Upper lobe of left lung (tissue), 6 donors: ENCODE data around the gene GPR137. TPM values are rescaled to one million over a fixed set of nuclear protein-coding genes. Genes with fewer than 3 reads are reported as not detected.
A peak's percentile ranks its signal among the peaks of the same experiment; 100 is the strongest.
"Not testable (repeated sequence)": the region's sequence is repeated elsewhere in the genome, so short reads cannot be mapped to it uniquely, and the experiment has no call there.

Experiments
- ATAC-seq, 2 donors: fragments of 200-7000 bp; cut with Tn5 transposase; one replicate each; pipeline ENCODE4 v1.9.1; 2022; ENCODE audit warnings: mild to moderate bottlenecking in 2 of 2, moderate library complexity in 2 of 2; ENCODE audit not compliant: low FRiP score in 2 of 2
- DNase-seq, 2 donors: peaks; one replicate each; pipeline ENCODE4 v3.0.0-alpha.2; 2019 to 2020
- H3K27ac ChIP-seq, 4 donors: fragments of 200-600 bp; sonication (generic); one replicate each; pipeline ENCODE4 v1.5.1; 2016 to 2019
- H3K27me3 ChIP-seq, 4 donors: fragments of 200-600 bp; sonication (generic); one replicate each; pipeline ENCODE4 v1.5.1; 2017 to 2019
- H3K36me3 ChIP-seq, 4 donors: fragments of 200-600 bp; sonication (generic); one replicate each; pipeline ENCODE4 v1.5.1; 2016 to 2019
- H3K4me1 ChIP-seq, 4 donors: fragments of 200-600 bp; sonication (generic); one replicate each; pipeline ENCODE4 v1.5.1; 2018 to 2019
- H3K4me3 ChIP-seq, 4 donors: fragments of 200-600 bp; sonication (generic); one replicate each; pipeline ENCODE4 v1.5.1; 2017 to 2019; ENCODE audit warnings: mild to moderate bottlenecking in 2 of 4, moderate library complexity in 1 of 4
- H3K9me3 ChIP-seq, 4 donors: fragments of 200-600 bp; sonication (generic); one replicate each; pipeline ENCODE4 v1.5.1; 2018 to 2019
- CTCF ChIP-seq, 6 experiments: fragments of 450-650 bp in 4 of 6; fragments of 200-600 bp in 2 of 6; sonication (generic) in 2 of 6; IDR thresholded peaks; one replicate each; pipeline ENCODE4 v1.5.1; 2016 to 2019; ENCODE audit warnings: antibody characterized with exemption in 6 of 6
- EP300 ChIP-seq, 4 donors: sonication (generic); formaldehyde crosslinking; IDR thresholded peaks; one replicate each; pipeline ENCODE4 v1.5.1; 2017; ENCODE audit warnings: antibody characterized with exemption in 4 of 4, control low read depth in 2 of 4
- POLR2A ChIP-seq, 4 donors: fragments of 450-650 bp; IDR thresholded peaks; one replicate each; pipeline ENCODE4 v1.5.1; 2016 to 2017; ENCODE audit warnings: antibody characterized with exemption in 4 of 4, mild to moderate bottlenecking in 2 of 4
- POLR2AphosphoS5 ChIP-seq, 2 donors: sonication (generic); formaldehyde crosslinking; IDR thresholded peaks; one replicate each; pipeline ENCODE4 v1.5.1; 2017; ENCODE audit warnings: antibody characterized with exemption in 2 of 2
- WGBS, 2 donors: methylation state at CpG; one replicate each; pipeline ENCODE4 v1.1.5; 2017 to 2018; 5-methylcytosine and 5-hydroxymethylcytosine counted together
- total RNA-seq, 6 donors: library from RNA; depleted of rRNA in 4 of 6; stranded (reverse); fragments of >200 nt in 4 of 6; gene quantifications; one replicate each; pipeline versions ENCODE4 v1.1.0 to v1.2.1, GENCODE V29; 2016 to 2021
- donor health status: DM: no; HTN: no; CAD: no; lungs with moderate emphysema.
- donor health status: DM: no; HTN: yes; CAD: no; lungs with severe emphysema.

The GPR137 gene
- total RNA-seq, 6 donors from 2014 or later = 7.3 to 48.1 (median 27.0) TPM

GRCh38 chr11:64314146-64314804 lies 28.6 kb downstream of the GPR137 start:
- peak overlapping the region; percentile 22 to 74 (median 52) for H3K27ac ChIP-seq
- no peak for ATAC-seq
- no peak for DNase-seq
- no peaks in the 10 kb centered on the region for H3K27me3 ChIP-seq
- peaks cover 12 to 25% (median 16%) of the 10 kb centered on the region in 4 donors for H3K4me1 ChIP-seq
- WGBS, 2 donors = 83 to 84% methylated on average over 4 to 19 of the region's 19 CpGs
- TF ChIP-seq CTCF (IDR thresholded peaks at IDR 0.05) = no peak
- TF ChIP-seq POLR2A (IDR thresholded peaks at IDR 0.05) = no peak
- no peak for TF ChIP-seq POLR2AphosphoS5 (IDR thresholded peaks at IDR 0.05)
- no peak for TF ChIP-seq EP300 (IDR thresholded peaks at IDR 0.05)
- H3K9me3 ChIP-seq = no peaks in the 10 kb centered on the region
- H3K36me3 ChIP-seq = peaks cover 7 to 40% (median 23%) of the 10 kb centered on the region in 4 donors
- peak overlapping the region in 1 of 4 donors; percentile 2 for H3K4me3 ChIP-seq

GRCh38 chr11:64314805-64315561 lies 29.3 kb downstream of the GPR137 start:
- WGBS, 2 donors = 96 to 98% methylated on average over 13 to 24 of the region's 24 CpGs
- DNase-seq = peak in 1 of 2 donors; percentile 78
- peaks cover 18 to 31% (median 22%) of the 10 kb centered on the region in 4 donors for H3K4me1 ChIP-seq
- no peaks in the 10 kb centered on the region for H3K27me3 ChIP-seq
- H3K4me3 ChIP-seq = no peak overlapping the region
- no peak for ATAC-seq
- peaks cover 7 to 40% (median 23%) of the 10 kb centered on the region in 4 donors for H3K36me3 ChIP-seq
- no peaks in the 10 kb centered on the region for H3K9me3 ChIP-seq
- TF ChIP-seq POLR2AphosphoS5 (IDR thresholded peaks at IDR 0.05) = no peak
- no peak for TF ChIP-seq EP300 (IDR thresholded peaks at IDR 0.05)
- no peak for TF ChIP-seq POLR2A (IDR thresholded peaks at IDR 0.05)
- TF ChIP-seq CTCF (IDR thresholded peaks at IDR 0.05) = no peak
- peak overlapping the region in 1 of 4 donors; percentile 56 for H3K27ac ChIP-seq

GRCh38 chr11:64315667-64316526 lies 30.2 kb downstream of the GPR137 start:
- not testable (repeated sequence) for ATAC-seq, H3K27me3 ChIP-seq, H3K9me3 ChIP-seq
- Histone ChIP-seq H3K27ac (peak overlapping the region in 3 of 4 donors; percentile 90 to 98 (median 92)), H3K4me3 (peak overlapping the region in 1 of 4 donors; percentile 66), H3K36me3 (peaks cover 7 to 40% (median 25%) of the 10 kb centered on the region in 4 donors), H3K4me1 (peaks cover 18 to 39% (median 25%) of the 10 kb centered on the region in 4 donors)
- peak in 1 of 2 donors; percentile 83 for DNase-seq
- 82% methylated on average over 18 to 24 of the region's 25 CpGs for WGBS, 2 donors

- H3K9me3 ChIP-seq = no peaks in the 10 kb centered on the region
- DNase-seq = no peak
- peak overlapping the region; percentile 66 to 91 (median 74) for H3K4me3 ChIP-seq
- 6 to 16% methylated on average over 10 to 32 of the region's 32 CpGs for WGBS, 2 donors
- H3K27me3 ChIP-seq = no peaks in the 10 kb centered on the region
- peaks cover 7 to 38% (median 25%) of the 10 kb centered on the region in 4 donors for H3K36me3 ChIP-seq
- H3K4me1 ChIP-seq = peaks cover 18 to 47% (median 28%) of the 10 kb centered on the region in 4 donors
- TF ChIP-seq CTCF (IDR thresholded peaks at IDR 0.05) (peak in 2 of 6 experiments; percentile 31 to 50), POLR2A (IDR thresholded peaks at IDR 0.05) (no peak)
- no peak for ATAC-seq
- H3K27ac ChIP-seq = peak overlapping the region; percentile 90 to 98 (median 94)
Measured at GRCh38 chr11:64316672-64317324, 31.1 kb downstream of the GPR137 start.
